WTC11 (cell line): ENCODE results near the gene PRKAR1B. TPM values are rescaled to one million over a fixed set of nuclear protein-coding genes. Genes with fewer than 3 reads are reported as not detected.

Experiments used
- ATAC-seq: fragments of 200-7000 bp; cut with Tn5 transposase; 2 replicates; pipeline ENCODE4 v1.10.0; 2021; ENCODE audit warnings: mild to moderate bottlenecking, moderate library complexity
- CTCF ChIA-PET: fragments of 300-600 bp; sonication (Branson Sonifier 250); formaldehyde crosslinking; loops from one replicate; lab custom pipeline; 2021; ENCODE audit warnings: antibody characterized with exemption; lab: Charles Lee
- POLR2A ChIA-PET: fragments of 350-600 bp; sonication (Branson Sonifier 250); formaldehyde crosslinking; loops from one replicate; lab custom pipeline; 2021; ENCODE audit warnings: antibody characterized with exemption; lab: Charles Lee
- DNase-seq: peaks from one replicate; pipeline ENCODE4 v3.0.0; 2021; ENCODE audit warnings: low spot score
- H3K27ac Mint-ChIP-seq: 2 replicates; pipeline ENCODE4 v1.8.0; 2021; ENCODE audit warnings: mixed read lengths
- H3K27me3 Mint-ChIP-seq: 2 replicates; pipeline ENCODE4 v1.8.0; 2021; ENCODE audit warnings: low read depth, mild to moderate bottlenecking, moderate library complexity, mixed read lengths
- H3K36me3 Mint-ChIP-seq: 2 replicates; pipeline ENCODE4 v1.8.0; 2021; ENCODE audit warnings: mixed read lengths
- H3K4me1 Mint-ChIP-seq: 2 replicates; pipeline ENCODE4 v1.8.0; 2022; ENCODE audit warnings: mixed read lengths
- H3K4me3 Mint-ChIP-seq: 2 replicates; pipeline ENCODE4 v1.8.0; 2021; ENCODE audit warnings: mild to moderate bottlenecking, moderate library complexity, mixed read lengths
- H3K9me3 Mint-ChIP-seq: 2 replicates; pipeline ENCODE4 v1.8.0; 2021; ENCODE audit warnings: mixed read lengths
- ATF2 ChIP-seq: sonication (generic); formaldehyde crosslinking; IDR thresholded peaks from 2 replicates; pipeline ENCODE4 v1.8.1; 2022; ENCODE audit warnings: low read depth, missing genetic modification reagents, borderline replicate concordance
- E2F5 ChIP-seq: sonication (generic); formaldehyde crosslinking; IDR thresholded peaks from 2 replicates; pipeline ENCODE4 v1.8.1; 2022; ENCODE audit warnings: mild to moderate bottlenecking, moderate library complexity, missing genetic modification reagents
- ETV6 ChIP-seq: sonication (generic); formaldehyde crosslinking; IDR thresholded peaks from 2 replicates; pipeline ENCODE4 v1.8.1; 2022; ENCODE audit warnings: mild to moderate bottlenecking, missing genetic modification reagents
- FOXK1 ChIP-seq: sonication (generic); formaldehyde crosslinking; IDR thresholded peaks from 2 replicates; pipeline ENCODE4 v1.8.0; 2022; ENCODE audit warnings: mild to moderate bottlenecking, moderate library complexity, missing genetic modification reagents
- MAX ChIP-seq: sonication (generic); formaldehyde crosslinking; IDR thresholded peaks from 2 replicates; pipeline ENCODE4 v1.8.0; 2022; ENCODE audit warnings: mild to moderate bottlenecking, missing genetic modification reagents
- NR3C1 ChIP-seq: sonication (generic); formaldehyde crosslinking; conservative IDR thresholded peaks from 2 replicates; pipeline ENCODE4 v1.8.1; 2023; ENCODE audit warnings: low read depth, mild to moderate bottlenecking, missing genetic modification reagents
- SMAD3 ChIP-seq: sonication (generic); formaldehyde crosslinking; IDR thresholded peaks from 2 replicates; pipeline ENCODE4 v1.8.0; 2022; ENCODE audit warnings: missing genetic modification reagents, mild to moderate bottlenecking, borderline replicate concordance
- USF1 ChIP-seq: sonication (generic); formaldehyde crosslinking; IDR thresholded peaks from 2 replicates; pipeline ENCODE4 v1.8.0; 2022; ENCODE audit warnings: mild to moderate bottlenecking, missing genetic modification reagents
- ZBTB43 ChIP-seq: sonication (generic); formaldehyde crosslinking; IDR thresholded peaks from 2 replicates; pipeline ENCODE4 v1.8.1; 2023; ENCODE audit warnings: mild to moderate bottlenecking, missing genetic modification reagents
- ZNF416 ChIP-seq: fragments of 250-450 bp; sonication (Bioruptor Pico); IDR thresholded peaks from 2 replicates; pipeline ENCODE4 v1.9.0; 2021; ENCODE audit warnings: mild to moderate bottlenecking, inconsistent platforms
- ZNF423 ChIP-seq: fragments of 250-450 bp; sonication (Bioruptor Pico); IDR thresholded peaks from 2 replicates; pipeline ENCODE4 v2.1.2; 2022; ENCODE audit warnings: mild to moderate bottlenecking, moderate library complexity
- total RNA-seq: library from RNA; stranded (reverse); gene quantifications from 3 replicates; pipeline ENCODE4 v1.2.3, GENCODE V29; 2021
- TF ChIP-seq, protein P1 (sequence below): sonication (generic); formaldehyde crosslinking; IDR thresholded peaks from 2 replicates; pipeline ENCODE4 v1.8.1; 2023; ENCODE audit warnings: mild to moderate bottlenecking, missing genetic modification reagents, moderate library complexity
- TF ChIP-seq, protein P2 (sequence below): sonication (generic); formaldehyde crosslinking; IDR thresholded peaks from 2 replicates; pipeline ENCODE4 v1.8.1; 2023; ENCODE audit warnings: mild to moderate bottlenecking, moderate library complexity, missing genetic modification reagents
- TF ChIP-seq, protein P3 (sequence below): sonication (generic); formaldehyde crosslinking; IDR thresholded peaks from 2 replicates; pipeline ENCODE4 v1.8.0; 2023; ENCODE audit warnings: mild to moderate bottlenecking, missing genetic modification reagents
- TF ChIP-seq, protein P4 (sequence below): sonication (generic); formaldehyde crosslinking; IDR thresholded peaks from 2 replicates; pipeline ENCODE4 v1.8.0; 2023; ENCODE audit warnings: missing genetic modification reagents, mild to moderate bottlenecking, borderline replicate concordance

PRKAR1B gene
- total RNA-seq, 1 experiment from 2014 or later = 43.6 TPM

- ChIA-PET CTCF (interaction anchor here (2.2 kb wide), 1 partner anchor 200 kb away, joined by 5 read pairs; no protein-coding TSS in a partner anchor), POLR2A (no interaction called here)
- TF ChIP-seq SMAD3 (CRISPR knock-in tag) (no peak), FOXK1 (CRISPR knock-in tag) (0 out of 2 replicates have a peak, but pooled peaks have one; percentile 29), MAX (CRISPR knock-in tag) (peak; percentile 34; the same call in 1 of the 2 replicates), USF1 (CRISPR knock-in tag) (peak; percentile 66), E2F5 (no peak), ETV6 (peak; percentile 40; the same call in 1 of the 2 replicates), ATF2 (no peak), ZNF423 (peak; percentile 91), ZNF416 (CRISPR knock-in tag) (no peak), ZBTB43 (0 out of 2 replicates have a peak, but pooled peaks have one; percentile 31), NR3C1 (CRISPR knock-in tag) (no peak)
- TF ChIP-seq, protein P1, sequence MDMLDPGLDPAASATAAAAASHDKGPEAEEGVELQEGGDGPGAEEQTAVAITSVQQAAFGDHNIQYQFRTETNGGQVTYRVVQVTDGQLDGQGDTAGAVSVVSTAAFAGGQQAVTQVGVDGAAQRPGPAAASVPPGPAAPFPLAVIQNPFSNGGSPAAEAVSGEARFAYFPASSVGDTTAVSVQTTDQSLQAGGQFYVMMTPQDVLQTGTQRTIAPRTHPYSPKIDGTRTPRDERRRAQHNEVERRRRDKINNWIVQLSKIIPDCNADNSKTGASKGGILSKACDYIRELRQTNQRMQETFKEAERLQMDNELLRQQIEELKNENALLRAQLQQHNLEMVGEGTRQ (CRISPR knock-in tag) = peak; percentile 72
- TF ChIP-seq, protein P2, sequence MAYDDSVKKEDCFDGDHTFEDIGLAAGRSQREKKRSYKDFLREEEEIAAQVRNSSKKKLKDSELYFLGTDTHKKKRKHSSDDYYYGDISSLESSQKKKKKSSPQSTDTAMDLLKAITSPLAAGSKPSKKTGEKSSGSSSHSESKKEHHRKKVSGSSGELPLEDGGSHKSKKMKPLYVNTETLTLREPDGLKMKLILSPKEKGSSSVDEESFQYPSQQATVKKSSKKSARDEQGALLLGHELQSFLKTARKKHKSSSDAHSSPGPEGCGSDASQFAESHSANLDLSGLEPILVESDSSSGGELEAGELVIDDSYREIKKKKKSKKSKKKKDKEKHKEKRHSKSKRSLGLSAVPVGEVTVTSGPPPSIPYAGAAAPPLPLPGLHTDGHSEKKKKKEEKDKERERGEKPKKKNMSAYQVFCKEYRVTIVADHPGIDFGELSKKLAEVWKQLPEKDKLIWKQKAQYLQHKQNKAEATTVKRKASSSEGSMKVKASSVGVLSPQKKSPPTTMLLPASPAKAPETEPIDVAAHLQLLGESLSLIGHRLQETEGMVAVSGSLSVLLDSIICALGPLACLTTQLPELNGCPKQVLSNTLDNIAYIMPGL (CRISPR knock-in tag) = 0 out of 2 replicates have a peak, but pooled peaks have one; percentile 41
- TF ChIP-seq, protein P3, sequence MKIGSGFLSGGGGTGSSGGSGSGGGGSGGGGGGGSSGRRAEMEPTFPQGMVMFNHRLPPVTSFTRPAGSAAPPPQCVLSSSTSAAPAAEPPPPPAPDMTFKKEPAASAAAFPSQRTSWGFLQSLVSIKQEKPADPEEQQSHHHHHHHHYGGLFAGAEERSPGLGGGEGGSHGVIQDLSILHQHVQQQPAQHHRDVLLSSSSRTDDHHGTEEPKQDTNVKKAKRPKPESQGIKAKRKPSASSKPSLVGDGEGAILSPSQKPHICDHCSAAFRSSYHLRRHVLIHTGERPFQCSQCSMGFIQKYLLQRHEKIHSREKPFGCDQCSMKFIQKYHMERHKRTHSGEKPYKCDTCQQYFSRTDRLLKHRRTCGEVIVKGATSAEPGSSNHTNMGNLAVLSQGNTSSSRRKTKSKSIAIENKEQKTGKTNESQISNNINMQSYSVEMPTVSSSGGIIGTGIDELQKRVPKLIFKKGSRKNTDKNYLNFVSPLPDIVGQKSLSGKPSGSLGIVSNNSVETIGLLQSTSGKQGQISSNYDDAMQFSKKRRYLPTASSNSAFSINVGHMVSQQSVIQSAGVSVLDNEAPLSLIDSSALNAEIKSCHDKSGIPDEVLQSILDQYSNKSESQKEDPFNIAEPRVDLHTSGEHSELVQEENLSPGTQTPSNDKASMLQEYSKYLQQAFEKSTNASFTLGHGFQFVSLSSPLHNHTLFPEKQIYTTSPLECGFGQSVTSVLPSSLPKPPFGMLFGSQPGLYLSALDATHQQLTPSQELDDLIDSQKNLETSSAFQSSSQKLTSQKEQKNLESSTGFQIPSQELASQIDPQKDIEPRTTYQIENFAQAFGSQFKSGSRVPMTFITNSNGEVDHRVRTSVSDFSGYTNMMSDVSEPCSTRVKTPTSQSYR (CRISPR knock-in tag) = no peak
- TF ChIP-seq, protein P4, sequence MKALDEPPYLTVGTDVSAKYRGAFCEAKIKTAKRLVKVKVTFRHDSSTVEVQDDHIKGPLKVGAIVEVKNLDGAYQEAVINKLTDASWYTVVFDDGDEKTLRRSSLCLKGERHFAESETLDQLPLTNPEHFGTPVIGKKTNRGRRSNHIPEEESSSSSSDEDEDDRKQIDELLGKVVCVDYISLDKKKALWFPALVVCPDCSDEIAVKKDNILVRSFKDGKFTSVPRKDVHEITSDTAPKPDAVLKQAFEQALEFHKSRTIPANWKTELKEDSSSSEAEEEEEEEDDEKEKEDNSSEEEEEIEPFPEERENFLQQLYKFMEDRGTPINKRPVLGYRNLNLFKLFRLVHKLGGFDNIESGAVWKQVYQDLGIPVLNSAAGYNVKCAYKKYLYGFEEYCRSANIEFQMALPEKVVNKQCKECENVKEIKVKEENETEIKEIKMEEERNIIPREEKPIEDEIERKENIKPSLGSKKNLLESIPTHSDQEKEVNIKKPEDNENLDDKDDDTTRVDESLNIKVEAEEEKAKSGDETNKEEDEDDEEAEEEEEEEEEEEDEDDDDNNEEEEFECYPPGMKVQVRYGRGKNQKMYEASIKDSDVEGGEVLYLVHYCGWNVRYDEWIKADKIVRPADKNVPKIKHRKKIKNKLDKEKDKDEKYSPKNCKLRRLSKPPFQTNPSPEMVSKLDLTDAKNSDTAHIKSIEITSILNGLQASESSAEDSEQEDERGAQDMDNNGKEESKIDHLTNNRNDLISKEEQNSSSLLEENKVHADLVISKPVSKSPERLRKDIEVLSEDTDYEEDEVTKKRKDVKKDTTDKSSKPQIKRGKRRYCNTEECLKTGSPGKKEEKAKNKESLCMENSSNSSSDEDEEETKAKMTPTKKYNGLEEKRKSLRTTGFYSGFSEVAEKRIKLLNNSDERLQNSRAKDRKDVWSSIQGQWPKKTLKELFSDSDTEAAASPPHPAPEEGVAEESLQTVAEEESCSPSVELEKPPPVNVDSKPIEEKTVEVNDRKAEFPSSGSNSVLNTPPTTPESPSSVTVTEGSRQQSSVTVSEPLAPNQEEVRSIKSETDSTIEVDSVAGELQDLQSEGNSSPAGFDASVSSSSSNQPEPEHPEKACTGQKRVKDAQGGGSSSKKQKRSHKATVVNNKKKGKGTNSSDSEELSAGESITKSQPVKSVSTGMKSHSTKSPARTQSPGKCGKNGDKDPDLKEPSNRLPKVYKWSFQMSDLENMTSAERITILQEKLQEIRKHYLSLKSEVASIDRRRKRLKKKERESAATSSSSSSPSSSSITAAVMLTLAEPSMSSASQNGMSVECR (CRISPR knock-in tag) = 0 out of 2 replicates have a peak, but pooled peaks have one; percentile 38
- ATAC-seq = no peak
- H3K27me3 Mint-ChIP-seq = peaks cover 52% of the 10 kb centered on the region
- H3K27ac Mint-ChIP-seq = no peak overlapping the region
- no peaks in the 10 kb centered on the region for H3K9me3 Mint-ChIP-seq
- peak overlapping the region; percentile 65 for H3K4me3 Mint-ChIP-seq
- no peaks in the 10 kb centered on the region; the same call in 1 of the 2 replicates for H3K36me3 Mint-ChIP-seq
- H3K4me1 Mint-ChIP-seq = peaks cover 11% of the 10 kb centered on the region
- peak; percentile 42 for DNase-seq
Measured at GRCh38 chr7:522071-522950, 204.8 kb downstream of the PRKAR1B start.
